Body of pancreas (tissue), 4 donors: ENCODE data around the gene THBS2.

Source experiments
- POLR2A ChIP-seq, 3 donors: fragments of 450-650 bp; IDR thresholded peaks; one replicate each; pipeline ENCODE4 v1.6.1; 2016; ENCODE audit warnings: antibody characterized with exemption in 3 of 3, mild to moderate bottlenecking in 2 of 3
- TF ChIP-seq, protein P1 (sequence below), 7 experiments: fragments of 450-650 bp in 4 of 7; fragments of 200-600 bp in 3 of 7; sonication (generic) in 3 of 7; IDR thresholded peaks; one replicate each; pipeline ENCODE4 v1.5.1; 2016 to 2019; ENCODE audit warnings: antibody characterized with exemption in 7 of 7

DNA sequence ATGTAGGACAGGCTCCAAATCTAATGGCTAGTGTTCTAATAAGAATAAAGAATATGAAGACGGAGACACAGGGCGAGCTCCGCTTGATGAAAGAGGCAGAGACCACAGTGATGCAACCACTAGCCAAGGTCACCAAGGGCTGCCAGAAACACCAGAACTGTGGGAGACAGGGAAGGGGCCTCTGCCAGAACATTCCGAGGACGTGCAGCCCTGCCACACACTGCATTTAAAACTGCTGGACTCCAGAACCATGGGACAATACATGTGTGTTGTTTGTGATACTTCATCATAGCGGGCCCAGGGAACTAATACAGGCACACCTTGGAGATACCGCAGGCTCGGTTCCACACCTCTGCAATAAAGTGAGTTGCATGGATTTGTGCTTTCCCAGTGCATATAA is 2.9 kb upstream of the THBS2 start:
- TF ChIP-seq, protein P1, sequence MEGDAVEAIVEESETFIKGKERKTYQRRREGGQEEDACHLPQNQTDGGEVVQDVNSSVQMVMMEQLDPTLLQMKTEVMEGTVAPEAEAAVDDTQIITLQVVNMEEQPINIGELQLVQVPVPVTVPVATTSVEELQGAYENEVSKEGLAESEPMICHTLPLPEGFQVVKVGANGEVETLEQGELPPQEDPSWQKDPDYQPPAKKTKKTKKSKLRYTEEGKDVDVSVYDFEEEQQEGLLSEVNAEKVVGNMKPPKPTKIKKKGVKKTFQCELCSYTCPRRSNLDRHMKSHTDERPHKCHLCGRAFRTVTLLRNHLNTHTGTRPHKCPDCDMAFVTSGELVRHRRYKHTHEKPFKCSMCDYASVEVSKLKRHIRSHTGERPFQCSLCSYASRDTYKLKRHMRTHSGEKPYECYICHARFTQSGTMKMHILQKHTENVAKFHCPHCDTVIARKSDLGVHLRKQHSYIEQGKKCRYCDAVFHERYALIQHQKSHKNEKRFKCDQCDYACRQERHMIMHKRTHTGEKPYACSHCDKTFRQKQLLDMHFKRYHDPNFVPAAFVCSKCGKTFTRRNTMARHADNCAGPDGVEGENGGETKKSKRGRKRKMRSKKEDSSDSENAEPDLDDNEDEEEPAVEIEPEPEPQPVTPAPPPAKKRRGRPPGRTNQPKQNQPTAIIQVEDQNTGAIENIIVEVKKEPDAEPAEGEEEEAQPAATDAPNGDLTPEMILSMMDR (IDR thresholded peaks at IDR 0.05): no peak
- no peak for TF ChIP-seq POLR2A (IDR thresholded peaks at IDR 0.05)
